ENCODE data around the gene CNTNAP2.

DNA sequence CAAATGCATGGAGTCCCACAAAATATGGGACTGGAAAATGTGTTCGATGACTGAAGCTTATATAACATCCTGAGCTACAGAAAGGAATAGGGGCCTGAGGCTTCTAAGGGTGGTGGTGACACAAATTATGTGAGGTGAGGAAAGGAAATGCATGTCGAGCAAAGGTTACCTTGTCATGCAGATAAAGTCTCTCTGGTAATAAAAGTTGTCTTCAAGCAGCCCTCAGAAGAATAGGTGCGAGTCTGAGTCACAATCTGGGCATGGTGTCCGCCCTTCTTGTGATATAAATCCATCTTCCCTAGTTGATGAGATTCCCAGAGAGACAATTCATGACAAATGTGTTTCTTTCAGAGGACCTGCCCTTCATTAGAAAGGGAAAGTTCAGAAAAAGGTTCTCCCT is 1488.7 kb downstream of the CNTNAP2 start:
- TF ChIP-seq, protein P1, sequence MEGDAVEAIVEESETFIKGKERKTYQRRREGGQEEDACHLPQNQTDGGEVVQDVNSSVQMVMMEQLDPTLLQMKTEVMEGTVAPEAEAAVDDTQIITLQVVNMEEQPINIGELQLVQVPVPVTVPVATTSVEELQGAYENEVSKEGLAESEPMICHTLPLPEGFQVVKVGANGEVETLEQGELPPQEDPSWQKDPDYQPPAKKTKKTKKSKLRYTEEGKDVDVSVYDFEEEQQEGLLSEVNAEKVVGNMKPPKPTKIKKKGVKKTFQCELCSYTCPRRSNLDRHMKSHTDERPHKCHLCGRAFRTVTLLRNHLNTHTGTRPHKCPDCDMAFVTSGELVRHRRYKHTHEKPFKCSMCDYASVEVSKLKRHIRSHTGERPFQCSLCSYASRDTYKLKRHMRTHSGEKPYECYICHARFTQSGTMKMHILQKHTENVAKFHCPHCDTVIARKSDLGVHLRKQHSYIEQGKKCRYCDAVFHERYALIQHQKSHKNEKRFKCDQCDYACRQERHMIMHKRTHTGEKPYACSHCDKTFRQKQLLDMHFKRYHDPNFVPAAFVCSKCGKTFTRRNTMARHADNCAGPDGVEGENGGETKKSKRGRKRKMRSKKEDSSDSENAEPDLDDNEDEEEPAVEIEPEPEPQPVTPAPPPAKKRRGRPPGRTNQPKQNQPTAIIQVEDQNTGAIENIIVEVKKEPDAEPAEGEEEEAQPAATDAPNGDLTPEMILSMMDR (IDR thresholded peaks at IDR 0.05) = no peak
- no peak for TF ChIP-seq POLR2A (IDR thresholded peaks at IDR 0.05)

All from uterus (tissue), 2 donors.